Ovary (tissue), 9 donors: Measurements from ENCODE around the gene CDHR3. TPM values are rescaled to one million over a fixed set of nuclear protein-coding genes. Genes with fewer than 3 reads are reported as not detected.

Experiments
- DNase-seq, 5 donors: peaks; one replicate each; pipeline ENCODE4 v3.0.0-alpha.2; 2019 to 2020
- H3K27ac ChIP-seq, 2 donors: fragments of 200-600 bp; one replicate each; pipeline versions ENCODE4 v1.5.1 to v1.8.0; 2019 to 2022
- H3K27me3 ChIP-seq: fragments of 200-600 bp; one replicate; pipeline ENCODE4 v1.8.0; 2022
- H3K36me3 ChIP-seq: fragments of 200-600 bp; sonication (generic); one replicate; pipeline ENCODE4 v1.5.1; 2019
- H3K4me1 ChIP-seq: one replicate; pipeline ENCODE4 v1.8.1; 2013; ENCODE audit warnings: mild to moderate bottlenecking, moderate library complexity; ENCODE audit not compliant: insufficient read depth
- H3K4me3 ChIP-seq: fragments of 200-600 bp; sonication (generic); one replicate; pipeline ENCODE4 v1.5.1; 2017
- H3K9me3 ChIP-seq, 2 donors: fragments of 200-600 bp in 1 of 2; sonication (generic) in 1 of 2; one replicate each; pipeline versions ENCODE4 v1.5.1 to v1.8.1; 2013 to 2019; ENCODE audit warnings: mild to moderate bottlenecking in 1 of 2, moderate library complexity in 1 of 2
- EP300 ChIP-seq: sonication (generic); formaldehyde crosslinking; IDR thresholded peaks from one replicate; pipeline ENCODE4 v1.6.1; 2017; ENCODE audit warnings: antibody characterized with exemption
- POLR2A ChIP-seq: fragments of 450-650 bp; IDR thresholded peaks from one replicate; pipeline ENCODE4 v1.6.1; 2017; ENCODE audit warnings: antibody characterized with exemption, mild to moderate bottlenecking, moderate library complexity
- WGBS, 3 donors: extraction: QIAGEN DNeasy Blood & Tissue Kit in 1 of 3; methylation state at CpG; one replicate each; pipeline versions ENCODE4 v1.1.5 to v1.1.7; 2013 to 2017; 5-methylcytosine and 5-hydroxymethylcytosine counted together
- intact Hi-C, 4 donors: fragments of 100-400 bp; cut with DNase I; formaldehyde crosslinking; loops; one replicate each; pipeline versions ENCODE4 v1.11.0 to v1.15.1; 2022 to 2023
- polyA plus RNA-seq, 2 donors: library from polyadenylated mRNA; stranded (reverse); fragments of 200-250 nt in 1 of 2; fragments of 350-450 nt in 1 of 2; fragmentation: Illumina TruSeq in 1 of 2; extraction: RNeasy Lipid Tissue Mini Kit (QIAGEN cat#74804) in 1 of 2; gene quantifications; one replicate each; pipeline ENCODE4 v1.2.3, GENCODE V29; 2013 to 2014
- total RNA-seq, 7 donors: library from RNA; depleted of rRNA in 2 of 7; stranded (reverse); fragments of >200 nt in 2 of 7; fragmentation: NEBNext Ultra II Directional in 3 of 7; extraction: Animal tissue kit (Norgen Biotek cat#: 25700) in 3 of 7; gene quantifications; one replicate each; pipeline versions ENCODE4 v1.1.0 to v1.2.4, GENCODE V29; 2016 to 2023
- TF ChIP-seq, protein P1 (sequence below), 3 donors: fragments of 450-650 bp in 2 of 3; fragments of 200-600 bp in 1 of 3; IDR thresholded peaks; one replicate each; pipeline versions ENCODE4 v1.5.1 to v1.8.0; 2016 to 2022; ENCODE audit warnings: antibody characterized with exemption in 3 of 3, mild to moderate bottlenecking in 1 of 3
- donor health status: DM: no; HTN: no; CAD: no; lungs with moderate emphysema.
- donor health status: DM: no; HTN: no; CAD: no.
- donor health status: Bipolar disorder and iron deficiency.
- donor health status: DM: yes; HTN: yes; CAD: no.
- donor health status: DM: no; HTN: no; CAD: no.
- donor health status: DM: yes; HTN: yes; CAD: no.

The CDHR3 gene
- total and polyA plus RNA-seq, 9 donors: 1.8 to 76.4 (median 8.6) TPM

DNA sequence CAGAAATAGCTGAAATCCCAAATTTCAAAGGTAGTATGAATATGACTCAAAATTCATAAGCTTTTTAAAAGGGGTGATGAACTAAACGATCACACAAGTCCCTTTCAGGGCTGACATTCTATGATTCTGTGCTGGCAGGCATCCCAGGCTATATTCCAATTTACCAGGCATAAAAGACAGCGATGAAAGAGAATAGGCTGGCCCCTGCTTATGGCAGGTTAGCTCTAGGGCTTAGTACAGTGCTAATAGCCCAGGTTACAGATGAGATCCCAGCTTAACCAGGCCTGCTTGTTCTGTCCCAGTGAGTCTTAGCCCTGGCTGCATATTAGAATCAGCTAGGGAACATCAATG is 56.4 kb downstream of the CDHR3 start:
- Histone ChIP-seq H3K27ac (no peak overlapping the region), H3K4me3 (no peak overlapping the region), H3K27me3 (no peaks in the 10 kb centered on the region), H3K9me3 (no peaks in the 10 kb centered on the region), H3K36me3 (no peaks in the 10 kb centered on the region), H3K4me1 (peaks cover 2% of the 10 kb centered on the region)
- TF ChIP-seq EP300: no peak
- no peak for TF ChIP-seq POLR2A
- TF ChIP-seq, protein P1, sequence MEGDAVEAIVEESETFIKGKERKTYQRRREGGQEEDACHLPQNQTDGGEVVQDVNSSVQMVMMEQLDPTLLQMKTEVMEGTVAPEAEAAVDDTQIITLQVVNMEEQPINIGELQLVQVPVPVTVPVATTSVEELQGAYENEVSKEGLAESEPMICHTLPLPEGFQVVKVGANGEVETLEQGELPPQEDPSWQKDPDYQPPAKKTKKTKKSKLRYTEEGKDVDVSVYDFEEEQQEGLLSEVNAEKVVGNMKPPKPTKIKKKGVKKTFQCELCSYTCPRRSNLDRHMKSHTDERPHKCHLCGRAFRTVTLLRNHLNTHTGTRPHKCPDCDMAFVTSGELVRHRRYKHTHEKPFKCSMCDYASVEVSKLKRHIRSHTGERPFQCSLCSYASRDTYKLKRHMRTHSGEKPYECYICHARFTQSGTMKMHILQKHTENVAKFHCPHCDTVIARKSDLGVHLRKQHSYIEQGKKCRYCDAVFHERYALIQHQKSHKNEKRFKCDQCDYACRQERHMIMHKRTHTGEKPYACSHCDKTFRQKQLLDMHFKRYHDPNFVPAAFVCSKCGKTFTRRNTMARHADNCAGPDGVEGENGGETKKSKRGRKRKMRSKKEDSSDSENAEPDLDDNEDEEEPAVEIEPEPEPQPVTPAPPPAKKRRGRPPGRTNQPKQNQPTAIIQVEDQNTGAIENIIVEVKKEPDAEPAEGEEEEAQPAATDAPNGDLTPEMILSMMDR (IDR thresholded peaks at IDR 0.05): no peak
- no peak for DNase-seq
- WGBS, 3 donors: 87 to 91% (median 91%) methylated on average over 2 of the region's 2 CpGs
- intact Hi-C loops: no loop called here

DNA sequence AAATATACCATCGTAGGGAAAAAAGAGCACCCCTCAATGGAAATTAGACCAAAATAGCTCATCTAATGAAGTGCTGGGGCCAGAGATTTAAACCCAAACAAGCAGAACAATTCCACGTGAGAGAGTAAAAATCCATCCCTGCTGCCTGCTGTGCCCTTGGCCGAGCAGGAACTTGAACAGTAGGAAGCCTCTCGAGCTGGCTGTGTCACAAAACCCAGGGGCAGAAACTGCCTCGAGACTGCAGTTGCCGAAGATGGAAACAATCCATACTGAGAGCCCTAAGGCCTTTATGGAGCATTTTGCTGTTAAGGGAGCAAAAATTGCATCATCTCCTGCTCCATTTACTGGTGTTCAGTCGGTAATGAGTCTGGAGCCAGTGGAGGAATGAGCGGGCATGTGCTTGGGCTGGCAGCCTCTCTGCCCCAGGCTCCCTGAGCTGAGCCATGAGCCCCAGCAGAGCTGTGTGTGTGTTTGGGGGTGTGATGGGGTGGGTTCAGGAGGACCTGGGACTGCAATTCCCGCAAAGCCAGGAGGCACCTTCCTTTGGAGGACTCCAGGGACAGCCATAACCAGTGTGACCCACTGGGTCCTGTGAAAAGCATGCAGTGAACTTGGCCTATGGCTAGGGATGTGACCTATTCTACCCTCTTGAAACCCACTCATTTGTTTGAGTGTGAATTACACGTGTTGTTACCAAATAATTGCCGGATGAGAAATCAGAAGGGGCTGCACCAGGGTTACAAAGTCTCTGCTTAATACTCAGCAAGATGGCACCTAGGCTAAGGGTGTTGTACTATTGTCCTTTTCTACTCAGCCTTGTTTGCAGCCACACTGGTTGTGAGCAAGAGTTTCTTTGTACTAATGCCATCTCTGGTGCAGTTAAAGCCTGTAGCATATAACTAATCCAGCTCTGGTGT is 58.3 kb downstream of the CDHR3 start:
- no peak for TF ChIP-seq POLR2A
- TF ChIP-seq EP300: no peak
- TF ChIP-seq, protein P1 (IDR thresholded peaks at IDR 0.05): no peak
- no peaks in the 10 kb centered on the region for H3K36me3 ChIP-seq
- DNase-seq: no peak
- no peaks in the 10 kb centered on the region for H3K9me3 ChIP-seq
- no peaks in the 10 kb centered on the region for H3K27me3 ChIP-seq
- no peaks in the 10 kb centered on the region for H3K4me1 ChIP-seq
- no peak overlapping the region for H3K4me3 ChIP-seq
- WGBS, 3 donors: 70 to 82% (median 74%) methylated on average over 11 of the region's 11 CpGs
- no peak overlapping the region for H3K27ac ChIP-seq
- intact Hi-C loops: no loop called here

DNA sequence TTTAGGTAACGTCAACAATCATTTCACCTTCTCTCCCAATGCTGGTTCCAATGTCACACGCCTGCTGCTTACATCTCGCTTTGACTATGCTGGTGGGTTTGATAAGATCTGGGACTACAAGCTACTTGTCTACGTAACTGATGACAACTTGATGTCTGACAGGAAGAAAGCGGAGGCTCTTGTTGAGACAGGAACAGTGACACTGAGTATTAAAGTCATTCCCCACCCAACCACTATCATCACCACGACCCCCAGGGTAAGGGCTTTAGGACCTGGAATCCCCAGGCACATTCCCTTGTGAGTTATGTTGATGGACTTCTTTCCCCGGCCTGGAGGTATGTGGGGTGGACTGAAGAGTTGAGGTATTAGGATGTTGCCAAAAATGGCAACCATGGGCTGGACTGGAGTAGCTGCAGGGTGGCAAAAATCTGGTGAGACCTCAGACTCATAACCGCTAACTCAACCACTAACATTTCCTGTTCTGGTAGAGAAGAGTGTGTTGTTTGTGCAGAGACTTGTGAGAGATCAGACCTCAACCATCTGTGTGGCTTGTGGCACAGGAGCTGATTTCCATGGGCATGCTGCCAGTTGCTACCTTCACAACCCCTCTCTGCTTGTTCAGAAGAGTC is 59.2 kb downstream of the CDHR3 start:
- no peak for DNase-seq
- intact Hi-C loops: no loop called here
- Histone ChIP-seq H3K27me3 (no peaks in the 10 kb centered on the region), H3K9me3 (no peaks in the 10 kb centered on the region), H3K27ac (no peak overlapping the region), H3K4me3 (no peak overlapping the region), H3K4me1 (no peaks in the 10 kb centered on the region), H3K36me3 (no peaks in the 10 kb centered on the region)
- WGBS, 3 donors: 82 to 94% (median 91%) methylated on average over 8 of the region's 8 CpGs
- TF ChIP-seq EP300 (no peak), POLR2A (no peak)
- TF ChIP-seq, protein P1 (IDR thresholded peaks at IDR 0.05): no peak

DNA sequence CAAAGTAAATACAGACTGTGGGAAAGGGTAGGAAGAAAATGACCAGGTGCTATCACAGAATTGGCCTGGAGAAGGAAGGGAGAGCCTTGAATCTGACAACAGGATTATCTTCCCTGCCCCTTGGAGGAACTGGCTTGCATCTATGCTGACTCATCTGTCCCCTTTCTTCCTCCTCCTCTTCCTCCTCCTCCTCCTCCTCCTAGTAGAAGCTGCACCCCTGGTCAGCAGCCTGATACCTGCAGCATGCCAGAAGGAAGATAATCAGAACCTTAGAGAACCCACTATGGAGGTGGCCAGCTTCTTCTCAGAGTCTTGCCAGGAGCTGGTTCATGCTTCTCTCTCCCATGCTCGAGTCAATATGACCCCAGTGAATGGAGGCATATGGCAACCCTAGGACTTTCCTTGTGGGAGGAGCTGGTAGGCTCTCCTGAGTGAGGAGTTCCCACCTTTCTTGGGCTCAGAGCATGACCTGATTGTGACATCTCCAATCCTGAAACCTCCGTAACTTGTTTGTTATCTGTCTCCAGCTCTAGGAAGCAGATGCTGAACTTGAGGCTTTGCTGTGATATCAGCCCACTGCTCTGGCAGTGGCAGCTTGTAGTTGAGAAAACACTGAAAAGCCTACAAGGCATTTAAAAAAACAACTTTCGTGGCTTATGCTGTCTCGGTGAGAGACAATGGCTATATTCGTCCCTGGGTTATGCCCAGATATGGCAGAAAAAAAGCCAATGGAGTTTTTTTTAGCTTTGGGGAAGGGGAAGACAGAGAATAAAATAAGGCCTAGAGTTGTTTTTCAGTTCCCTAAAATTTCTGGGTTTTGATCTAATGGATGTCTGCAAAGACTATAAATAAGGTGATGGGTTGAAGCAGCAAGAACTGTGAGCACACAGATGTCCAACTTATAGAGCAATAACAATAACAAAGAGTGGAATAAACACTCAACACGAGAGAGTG is 60.6 kb downstream of the CDHR3 start:
- intact Hi-C loops: no loop called here
- H3K9me3 ChIP-seq: no peaks in the 10 kb centered on the region
- TF ChIP-seq, protein P1 (IDR thresholded peaks at IDR 0.05): no peak
- no peak for TF ChIP-seq POLR2A
- no peak for TF ChIP-seq EP300
- no peak overlapping the region for H3K27ac ChIP-seq
- H3K27me3 ChIP-seq: no peaks in the 10 kb centered on the region
- H3K4me3 ChIP-seq: no peak overlapping the region
- H3K36me3 ChIP-seq: no peaks in the 10 kb centered on the region
- WGBS, 3 donors: 73 to 78% (median 75%) methylated on average over 6 of the region's 6 CpGs
- no peaks in the 10 kb centered on the region for H3K4me1 ChIP-seq
- DNase-seq: no peak
